Neutrophil (primary cell): ENCODE results near the gene USP48.

ENCODE experiments used
- H3K27ac ChIP-seq: fragments of 200-600 bp; sonication (generic); 2 replicates; pipeline ENCODE4 v1.5.1; 2016; ENCODE audit warnings: mild to moderate bottlenecking, moderate library complexity
- H3K27me3 ChIP-seq: fragments of 200-600 bp; sonication (generic); 2 replicates; pipeline ENCODE4 v1.6.0; 2016; ENCODE audit warnings: mild to moderate bottlenecking
- H3K36me3 ChIP-seq: fragments of 200-600 bp; sonication (generic); 2 replicates; pipeline ENCODE4 v1.5.1; 2017
- H3K4me1 ChIP-seq, 2 experiments: fragments of 200-600 bp in 1 of 2; sonication (generic) in 1 of 2; 1 replicate in 1 of 2; 2 replicates in 1 of 2; pipeline versions ENCODE4 v1.5.1 to v1.6.1; 2013 to 2016; ENCODE audit warnings: low read depth in 1 of 2, low read length in 1 of 2, mild to moderate bottlenecking in 1 of 2, moderate library complexity in 1 of 2; ENCODE audit not compliant: control insufficient read depth in 1 of 2, insufficient read depth in 1 of 2
- H3K4me3 ChIP-seq, 2 experiments: fragments of 200-600 bp in 1 of 2; sonication (generic) in 1 of 2; 1 replicate in 1 of 2; 2 replicates in 1 of 2; pipeline ENCODE4 v1.5.1; 2013 to 2016; ENCODE audit warnings: low read depth in 1 of 2, low read length in 1 of 2, mild to moderate bottlenecking in 1 of 2, moderate library complexity in 1 of 2
- H3K9me3 ChIP-seq: fragments of 200-600 bp; sonication (generic); 2 replicates; pipeline ENCODE4 v1.5.1; 2016
- CTCF ChIP-seq: fragments of 200-600 bp; sonication (generic); IDR thresholded peaks from 2 replicates; pipeline ENCODE4 v1.5.1; 2016; ENCODE audit warnings: antibody characterized with exemption

The USP48 gene

GRCh38 chr1:21743476-21743875 lies 39.5 kb downstream of the USP48 start:
- Histone ChIP-seq H3K36me3 (peaks cover 52% of the 10 kb centered on the region), H3K27me3 (no peaks in the 10 kb centered on the region), H3K9me3 (no peaks in the 10 kb centered on the region), H3K27ac (no peak overlapping the region), H3K4me1 (no peaks in the 10 kb centered on the region), H3K4me3 (no peak overlapping the region)
- TF ChIP-seq CTCF = no peak

GRCh38 chr1:21742578-21742977 lies 40.4 kb downstream of the USP48 start:
- peaks cover 43% of the 10 kb centered on the region for H3K36me3 ChIP-seq

GRCh38 chr1:21741206-21741605 lies 41.7 kb downstream of the USP48 start:
- Histone ChIP-seq H3K27me3 (no peaks in the 10 kb centered on the region), H3K9me3 (no peaks in the 10 kb centered on the region), H3K27ac (no peak overlapping the region), H3K4me1 (no peaks in the 10 kb centered on the region), H3K36me3 (peaks cover 39% of the 10 kb centered on the region), H3K4me3 (no peak overlapping the region)
- TF ChIP-seq CTCF = no peak

More at GRCh38 chr1:21742578-21742977, 40.4 kb downstream of the USP48 start:
- Histone ChIP-seq H3K27me3 (no peaks in the 10 kb centered on the region), H3K27ac (no peak overlapping the region), H3K4me3 (no peak overlapping the region), H3K4me1 (no peaks in the 10 kb centered on the region), H3K9me3 (no peaks in the 10 kb centered on the region)
- TF ChIP-seq CTCF = no peak

- Histone ChIP-seq H3K4me3 (no peak overlapping the region), H3K27ac (no peak overlapping the region), H3K9me3 (no peaks in the 10 kb centered on the region), H3K4me1 (no peaks in the 10 kb centered on the region), H3K36me3 (peaks cover 58% of the 10 kb centered on the region), H3K27me3 (no peaks in the 10 kb centered on the region)
- no peak for TF ChIP-seq CTCF
Observed at GRCh38 chr1:21736876-21737275, 46.1 kb downstream of the USP48 start.

GRCh38 chr1:21736011-21736410 lies 46.9 kb downstream of the USP48 start:
- H3K27me3 ChIP-seq = no peaks in the 10 kb centered on the region
- H3K36me3 ChIP-seq = peaks cover 58% of the 10 kb centered on the region
- no peak overlapping the region for H3K4me3 ChIP-seq
- no peaks in the 10 kb centered on the region for H3K9me3 ChIP-seq
- no peaks in the 10 kb centered on the region for H3K4me1 ChIP-seq
- H3K27ac ChIP-seq = no peak overlapping the region
- TF ChIP-seq CTCF = no peak

- peaks cover 54% of the 10 kb centered on the region for H3K36me3 ChIP-seq
Observed at GRCh38 chr1:21734526-21734925, 48.4 kb downstream of the USP48 start.

More at GRCh38 chr1:21734526-21734925, 48.4 kb downstream of the USP48 start:
- H3K27me3 ChIP-seq = no peaks in the 10 kb centered on the region
- H3K9me3 ChIP-seq = no peaks in the 10 kb centered on the region
- H3K4me3 ChIP-seq = no peak overlapping the region
- no peak for TF ChIP-seq CTCF
- no peaks in the 10 kb centered on the region for H3K4me1 ChIP-seq
- no peak overlapping the region for H3K27ac ChIP-seq
